Activated T-cell treated with anti-CD3 and anti-CD28 coated beads for 1 hour (primary cell): Measurements from ENCODE around the gene LRP1.

Experiments used
- DNase-seq: peaks from one replicate; pipeline ENCODE4 v3.0.0-alpha.2; 2020; ENCODE audit warnings: low read depth

Gene LRP1

DNA sequence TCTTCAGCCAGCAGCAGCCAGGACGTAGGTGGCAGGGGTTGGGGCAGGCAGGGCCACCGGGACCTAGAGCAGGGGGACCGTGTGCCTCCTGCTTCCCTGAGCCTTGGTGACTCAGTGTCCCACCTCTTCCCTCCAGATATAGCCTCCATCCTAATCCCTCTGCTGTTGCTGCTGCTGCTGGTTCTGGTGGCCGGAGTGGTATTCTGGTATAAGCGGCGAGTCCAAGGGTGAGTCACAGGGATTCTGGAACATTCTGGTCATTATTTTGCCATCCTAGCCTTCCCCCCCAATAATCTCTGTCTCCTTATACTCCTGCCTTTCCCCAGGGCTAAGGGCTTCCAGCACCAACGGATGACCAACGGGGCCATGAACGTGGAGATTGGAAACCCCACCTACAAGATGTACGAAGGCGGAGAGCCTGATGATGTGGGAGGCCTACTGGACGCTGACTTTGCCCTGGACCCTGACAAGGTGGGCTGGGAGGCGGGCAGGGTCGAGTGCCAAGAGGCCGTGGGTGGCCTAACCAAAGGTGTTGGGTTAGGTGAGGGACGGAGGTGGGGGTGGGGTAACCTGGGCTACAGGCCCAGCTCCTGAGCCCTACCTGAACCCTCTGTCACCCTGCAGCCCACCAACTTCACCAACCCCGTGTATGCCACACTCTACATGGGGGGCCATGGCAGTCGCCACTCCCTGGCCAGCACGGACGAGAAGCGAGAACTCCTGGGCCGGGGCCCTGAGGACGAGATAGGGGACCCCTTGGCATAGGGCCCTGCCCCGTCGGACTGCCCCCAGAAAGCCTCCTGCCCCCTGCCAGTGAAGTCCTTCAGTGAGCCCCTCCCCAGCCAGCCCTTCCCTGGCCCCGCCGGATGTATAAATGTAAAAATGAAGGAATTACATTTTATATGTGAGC, 83.8 kb downstream of the LRP1 start:
- no peak for DNase-seq

DNA sequence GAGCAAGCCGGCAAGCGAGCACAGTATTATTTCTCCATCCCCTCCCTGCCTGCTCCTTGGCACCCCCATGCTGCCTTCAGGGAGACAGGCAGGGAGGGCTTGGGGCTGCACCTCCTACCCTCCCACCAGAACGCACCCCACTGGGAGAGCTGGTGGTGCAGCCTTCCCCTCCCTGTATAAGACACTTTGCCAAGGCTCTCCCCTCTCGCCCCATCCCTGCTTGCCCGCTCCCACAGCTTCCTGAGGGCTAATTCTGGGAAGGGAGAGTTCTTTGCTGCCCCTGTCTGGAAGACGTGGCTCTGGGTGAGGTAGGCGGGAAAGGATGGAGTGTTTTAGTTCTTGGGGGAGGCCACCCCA, 84.4 kb downstream of the LRP1 start:
- DNase-seq, result no peak

- DNase-seq, result peak; percentile 76
These were observed 84.9 kb downstream of the LRP1 start for GRCh38 chr12:57213058-57213715.

DNA sequence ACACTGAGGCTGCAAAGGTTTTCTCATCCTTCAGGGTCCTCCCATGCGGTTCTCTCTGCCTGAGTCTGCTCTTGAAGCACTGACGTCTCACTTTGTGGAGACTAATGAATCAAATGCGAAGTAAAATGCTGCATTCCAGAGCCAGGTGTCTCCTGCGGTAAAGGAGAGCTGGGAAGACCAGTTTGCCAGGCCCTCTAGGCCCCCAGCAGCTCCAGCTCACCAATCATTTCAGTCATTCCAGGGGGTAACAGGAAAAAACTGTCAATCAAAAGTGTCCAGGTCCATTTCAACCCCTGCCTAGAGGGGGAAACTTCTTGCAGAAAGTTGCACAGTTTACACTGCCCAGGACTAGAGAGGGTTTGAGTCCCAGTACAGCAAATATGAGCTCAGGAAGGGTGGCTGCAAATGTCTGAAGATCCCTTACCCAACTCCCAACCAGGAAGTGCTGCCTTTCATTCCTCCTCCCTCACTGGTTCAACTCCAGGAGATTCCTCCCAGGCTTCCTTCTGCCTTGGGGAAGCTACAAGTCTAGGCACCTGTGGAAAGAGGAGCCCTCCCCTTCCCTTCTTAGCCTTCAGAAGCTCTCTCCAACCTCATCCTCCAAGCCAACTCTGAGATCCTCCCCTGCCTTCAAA, 85.6 kb downstream of the LRP1 start:
- DNase-seq, result no peak

DNA sequence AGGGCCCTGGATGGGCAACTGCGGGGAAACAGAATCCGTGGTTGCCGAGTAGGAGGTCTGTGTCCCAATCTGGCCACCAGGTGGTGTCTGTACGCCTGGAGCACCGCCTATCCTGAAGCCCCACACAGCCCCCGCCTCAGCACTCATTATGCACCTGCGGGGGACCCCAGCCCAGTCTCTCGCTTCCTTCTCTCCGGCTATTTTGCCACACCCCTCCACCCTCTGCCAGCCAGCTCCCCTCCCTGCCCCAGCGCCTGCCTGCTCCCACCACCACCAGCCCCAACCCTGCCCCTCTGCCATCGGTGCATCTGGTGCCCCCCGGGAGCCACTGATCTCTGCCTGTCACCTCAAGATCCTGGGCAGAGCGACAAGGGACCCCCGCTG, 86.1 kb downstream of the LRP1 start:
- peak; percentile 55 for DNase-seq

DNA sequence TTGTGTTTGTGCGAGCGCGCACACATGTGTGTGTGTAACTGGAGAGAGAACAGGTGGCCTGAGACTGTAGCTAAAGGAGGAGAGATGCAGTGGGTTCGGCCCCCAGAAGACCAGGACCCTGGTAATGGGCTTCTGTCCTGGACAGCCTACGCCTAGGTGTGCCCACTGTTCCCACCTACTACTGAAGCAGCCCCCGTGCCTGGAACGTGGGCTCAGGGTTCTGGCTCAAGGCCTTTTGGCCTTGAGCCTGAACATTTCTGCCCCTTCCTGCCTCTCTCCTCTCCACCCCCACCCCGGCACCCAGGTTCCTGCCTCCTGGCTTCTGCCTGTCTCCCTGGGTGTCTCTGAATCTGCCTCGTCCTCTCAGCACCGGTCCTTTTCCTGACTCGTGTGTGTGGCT, 86.8 kb downstream of the LRP1 start:
- DNase-seq, result no peak

GRCh38 chr12:57215668-57216013, 87.4 kb downstream of the LRP1 start:
- DNase-seq, result no peak

- DNase-seq, result peak; percentile 53
These were observed 88.0 kb downstream of the LRP1 start, which contains the start of gene NXPH4 for GRCh38 chr12:57216014-57216911. TSS of gene NXPH4 (plus strand) at chr12:57216794. CDS start at chr12:57216970, 176 bp downstream.

- DNase-seq, result no peak
These were observed 88.9 kb downstream of the LRP1 start for GRCh38 chr12:57216921-57217879.

- DNase-seq, result no peak
These were observed 90.0 kb downstream of the LRP1 start for GRCh38 chr12:57218030-57218853.

DNA sequence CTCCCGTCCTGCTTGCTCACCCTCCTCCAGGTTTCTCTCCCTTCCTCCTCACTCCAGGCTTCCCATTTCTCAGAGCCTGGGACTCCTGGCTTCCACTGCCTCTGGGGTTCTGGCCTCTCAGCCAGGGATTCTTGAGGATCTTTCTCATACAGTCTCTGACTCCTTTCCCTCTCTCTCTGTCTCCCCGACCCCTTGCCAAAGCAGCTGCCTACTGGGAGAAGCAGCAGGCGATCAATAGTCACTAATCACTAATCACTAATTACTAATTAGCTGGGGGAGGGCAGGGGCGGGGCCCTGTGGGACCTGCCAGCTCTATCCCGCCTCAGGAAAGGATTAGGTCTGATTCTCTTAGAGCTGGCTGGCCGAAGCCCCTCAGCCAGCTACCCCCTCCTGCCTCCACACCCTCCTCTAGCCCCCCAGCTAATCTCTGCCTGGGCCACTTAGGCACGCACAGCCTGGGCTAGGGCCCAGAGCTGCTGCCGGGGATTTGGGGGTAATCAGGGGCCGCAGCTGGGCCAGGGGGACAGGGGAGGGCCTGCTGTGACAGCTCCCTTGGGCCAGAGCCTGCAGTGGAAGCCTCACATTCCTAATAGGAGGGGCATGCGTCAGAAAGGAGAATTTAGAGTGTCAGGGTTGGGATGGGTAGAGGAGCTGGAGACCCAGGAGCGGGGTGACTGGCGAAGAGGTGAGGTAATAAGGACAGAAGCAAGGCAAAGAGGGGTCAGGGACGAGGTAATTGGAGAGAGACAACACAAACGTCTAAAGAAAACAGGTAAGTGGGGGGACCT, 91.1 kb downstream of the LRP1 start:
- no peak for DNase-seq

GRCh38 chr12:57219993-57220754, 91.9 kb downstream of the LRP1 start:
- no peak for DNase-seq

- no peak for DNase-seq
These were observed 92.5 kb downstream of the LRP1 start for GRCh38 chr12:57220770-57221168.

GRCh38 chr12:57221169-57221917, 93.1 kb downstream of the LRP1 start:
- no peak for DNase-seq

DNA sequence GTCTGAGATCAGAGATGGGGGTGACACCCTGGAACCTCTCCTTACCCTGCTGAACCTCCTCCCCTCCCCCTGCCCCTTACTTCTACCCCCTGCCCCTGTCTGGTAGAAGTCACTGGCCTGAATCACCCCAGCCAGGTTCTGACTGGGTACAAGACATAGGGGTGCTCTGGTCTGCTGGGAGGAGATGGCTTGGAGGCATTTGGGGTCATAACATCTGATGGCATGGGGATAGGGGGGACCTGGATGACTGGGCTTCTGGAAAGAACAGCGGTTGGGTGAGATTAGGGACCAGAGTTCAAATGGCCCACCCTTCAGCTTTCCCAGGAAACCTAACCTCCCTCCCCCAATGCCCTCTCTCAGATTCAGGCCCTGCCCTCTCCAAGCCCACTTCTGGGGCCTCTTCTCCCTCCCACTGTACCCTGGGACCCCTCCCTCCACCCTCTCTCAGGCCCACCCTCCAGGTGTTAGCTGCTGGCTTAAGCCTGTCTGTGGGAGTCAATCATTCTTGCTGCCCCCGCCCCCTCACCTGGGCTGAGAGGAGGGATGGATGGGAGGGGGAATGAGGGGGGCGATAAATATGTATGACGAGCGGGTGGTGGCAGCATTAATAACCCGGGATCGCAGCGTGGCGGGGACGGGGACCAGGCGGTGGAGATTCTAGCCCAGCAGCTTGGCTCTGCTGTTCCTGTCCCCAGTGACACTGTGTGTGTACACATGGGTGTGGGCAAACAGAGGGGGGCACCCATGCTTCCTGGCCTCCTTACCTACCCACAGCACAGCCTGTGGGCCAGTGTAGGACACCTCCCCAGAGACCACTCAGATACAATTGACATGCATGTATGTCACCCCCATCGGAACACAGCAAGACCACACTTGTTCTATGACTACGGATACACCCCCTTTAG, 94.3 kb downstream of the LRP1 start:
- DNase-seq, result no peak
